Tibial artery (tissue), 4 donors: Measurements from ENCODE around the gene SLC2A3.
"Not testable (repeated sequence)": the region's sequence is repeated elsewhere in the genome, so short reads cannot be mapped to it uniquely, and the experiment has no call there.

Experiments used
- DNase-seq, 2 donors: peaks; one replicate each; pipeline ENCODE4 v3.0.0-alpha.2; 2019
- H3K27ac ChIP-seq, 2 donors: fragments of 200-600 bp; sonication (generic) in 1 of 2; 1 replicate in 1 of 2; 2 replicates in 1 of 2; pipeline ENCODE4 v1.5.1; 2018 to 2019; ENCODE audit warnings: mild to moderate bottlenecking in 1 of 2
- H3K27me3 ChIP-seq, 2 donors: fragments of 200-600 bp; sonication (generic) in 1 of 2; one replicate each; pipeline versions ENCODE4 v1.5.1 to v1.6.0; 2016 to 2019
- H3K36me3 ChIP-seq, 3 donors: fragments of 200-600 bp; sonication (generic) in 2 of 3; one replicate each; pipeline ENCODE4 v1.5.1; 2016 to 2019; ENCODE audit warnings: mild to moderate bottlenecking in 2 of 3
- H3K4me1 ChIP-seq, 4 donors: fragments of 200-600 bp; sonication (generic) in 2 of 4; 1 replicate in 3 of 4; 2 replicates in 1 of 4; pipeline ENCODE4 v1.5.1; 2016 to 2019
- H3K4me3 ChIP-seq, 2 donors: fragments of 200-600 bp; sonication (generic) in 1 of 2; 1 replicate in 1 of 2; 2 replicates in 1 of 2; pipeline ENCODE4 v1.5.1; 2018 to 2019; ENCODE audit warnings: mild to moderate bottlenecking in 2 of 2
- H3K9me3 ChIP-seq, 3 donors: fragments of 200-600 bp; sonication (generic) in 1 of 3; one replicate each; pipeline ENCODE4 v1.5.1; 2016 to 2019
- CTCF ChIP-seq, 2 experiments: fragments of 200-600 bp in 1 of 2; fragments of 450-650 bp in 1 of 2; IDR thresholded peaks; one replicate each; pipeline ENCODE4 v1.5.1; 2017 to 2019; ENCODE audit warnings: antibody characterized with exemption in 2 of 2, mild to moderate bottlenecking in 1 of 2, moderate library complexity in 1 of 2
- intact Hi-C: fragments of 100-400 bp; cut with DNase I; formaldehyde crosslinking; loops from one replicate; pipeline ENCODE4 v1.15.0; 2023; ENCODE audit warnings: low total_unique reads

SLC2A3 gene

GRCh38 chr12:7923241-7924236, 12.4 kb downstream of the SLC2A3 start:
- TF ChIP-seq CTCF (IDR thresholded peaks at IDR 0.05): no peak
- Histone ChIP-seq H3K4me1 (no peaks in the 10 kb centered on the region), H3K36me3 (peaks cover 66 to 91% (median 76%) of the 10 kb centered on the region in 3 donors), H3K27me3 (no peaks in the 10 kb centered on the region), H3K4me3 (no peak overlapping the region), H3K27ac (no peak overlapping the region), H3K9me3 (no peaks in the 10 kb centered on the region)
- no peak for DNase-seq
- intact Hi-C loops: no loop called here

DNA sequence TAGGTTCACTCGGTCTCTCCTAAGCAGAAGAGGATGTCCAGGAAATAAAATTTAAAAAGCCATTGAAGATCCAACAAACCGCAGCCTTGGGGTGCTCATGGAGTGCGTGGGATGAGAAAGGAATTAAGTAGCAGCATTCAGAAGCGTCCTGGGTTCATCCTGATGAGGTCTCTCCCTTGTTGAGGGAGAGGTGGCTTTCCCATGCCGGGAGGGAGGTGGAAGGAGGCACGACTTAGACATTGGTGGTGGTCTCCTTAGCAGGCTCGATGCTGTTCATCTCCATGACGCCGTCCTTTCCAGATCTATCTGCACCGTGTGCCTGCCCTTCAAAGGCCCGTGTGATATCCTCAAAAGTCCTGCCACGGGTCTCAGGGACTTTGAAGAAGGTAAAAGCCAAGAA, 14.8 kb downstream of the SLC2A3 start:
- H3K36me3 ChIP-seq: peaks cover 45 to 69% (median 61%) of the 10 kb centered on the region in 3 donors
- intact Hi-C loops: not testable (repeated sequence)

GRCh38 chr12:7918268-7918590, 17.8 kb downstream of the SLC2A3 start:
- H3K4me1 ChIP-seq, intact Hi-C loops, H3K4me3 ChIP-seq, H3K9me3 ChIP-seq, H3K27me3 ChIP-seq, H3K27ac ChIP-seq, DNase-seq: not testable (repeated sequence)
- H3K36me3 ChIP-seq: peaks cover 39 to 46% (median 40%) of the 10 kb centered on the region in 3 donors

More for the DNA sequence above, 14.8 kb downstream of the SLC2A3 start:
- H3K4me3 ChIP-seq, H3K4me1 ChIP-seq, H3K27ac ChIP-seq, H3K9me3 ChIP-seq, DNase-seq, H3K27me3 ChIP-seq: not testable (repeated sequence)

- Histone ChIP-seq H3K27me3 (peaks cover 0 to 5% of the 10 kb centered on the region in 2 donors), H3K4me3 (no peak overlapping the region), H3K4me1 (no peaks in the 10 kb centered on the region), H3K36me3 (peaks cover 33 to 40% (median 34%) of the 10 kb centered on the region in 3 donors), H3K9me3 (no peaks in the 10 kb centered on the region), H3K27ac (no peak overlapping the region)
- no peak for DNase-seq
- intact Hi-C loops: no loop called here
- TF ChIP-seq CTCF (IDR thresholded peaks at IDR 0.05): no peak
Observed at GRCh38 chr12:7917392-7918267, 18.4 kb downstream of the SLC2A3 start.

DNA sequence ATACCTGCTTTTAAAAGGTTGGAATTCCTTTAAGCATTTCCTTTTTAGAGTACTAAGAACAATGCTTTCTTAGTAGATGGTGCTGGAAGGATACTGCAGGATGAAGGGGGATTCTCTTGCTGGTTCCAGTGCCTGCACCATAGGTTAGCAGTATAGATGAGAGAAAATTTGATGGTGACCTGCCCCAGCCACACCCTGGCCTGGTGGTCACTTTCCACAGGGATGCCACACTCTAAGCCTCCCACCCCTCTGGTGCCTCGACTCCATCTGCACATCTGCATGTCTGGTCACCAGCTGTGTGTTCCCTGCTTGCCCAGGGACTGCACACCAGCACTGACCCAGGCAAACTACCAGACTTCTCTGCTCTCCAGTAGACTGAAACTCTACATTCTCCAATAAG, 19.1 kb downstream of the SLC2A3 start:
- intact Hi-C loops: no loop called here

More for the DNA sequence above, 19.1 kb downstream of the SLC2A3 start:
- no peak overlapping the region for H3K4me3 ChIP-seq
- no peak overlapping the region for H3K27ac ChIP-seq
- H3K9me3 ChIP-seq: no peaks in the 10 kb centered on the region
- no peaks in the 10 kb centered on the region for H3K4me1 ChIP-seq
- no peak for DNase-seq
- H3K27me3 ChIP-seq: peaks cover 0 to 5% of the 10 kb centered on the region in 2 donors
- no peak for TF ChIP-seq CTCF (IDR thresholded peaks at IDR 0.05)
- H3K36me3 ChIP-seq: peaks cover 27 to 33% (median 27%) of the 10 kb centered on the region in 3 donors
